ENCODE measurements around the gene DNAJB4. TPM values are rescaled to one million over a fixed set of nuclear protein-coding genes. Genes with fewer than 3 reads are reported as not detected.

Gene DNAJB4
- total and polyA plus RNA-seq, 2 of the 13 experiments (the other 11 are each of a cell fraction or from before 2014, with no cell fraction given): 4.4 to 18.6 TPM

- TF ChIP-seq, protein P1, sequence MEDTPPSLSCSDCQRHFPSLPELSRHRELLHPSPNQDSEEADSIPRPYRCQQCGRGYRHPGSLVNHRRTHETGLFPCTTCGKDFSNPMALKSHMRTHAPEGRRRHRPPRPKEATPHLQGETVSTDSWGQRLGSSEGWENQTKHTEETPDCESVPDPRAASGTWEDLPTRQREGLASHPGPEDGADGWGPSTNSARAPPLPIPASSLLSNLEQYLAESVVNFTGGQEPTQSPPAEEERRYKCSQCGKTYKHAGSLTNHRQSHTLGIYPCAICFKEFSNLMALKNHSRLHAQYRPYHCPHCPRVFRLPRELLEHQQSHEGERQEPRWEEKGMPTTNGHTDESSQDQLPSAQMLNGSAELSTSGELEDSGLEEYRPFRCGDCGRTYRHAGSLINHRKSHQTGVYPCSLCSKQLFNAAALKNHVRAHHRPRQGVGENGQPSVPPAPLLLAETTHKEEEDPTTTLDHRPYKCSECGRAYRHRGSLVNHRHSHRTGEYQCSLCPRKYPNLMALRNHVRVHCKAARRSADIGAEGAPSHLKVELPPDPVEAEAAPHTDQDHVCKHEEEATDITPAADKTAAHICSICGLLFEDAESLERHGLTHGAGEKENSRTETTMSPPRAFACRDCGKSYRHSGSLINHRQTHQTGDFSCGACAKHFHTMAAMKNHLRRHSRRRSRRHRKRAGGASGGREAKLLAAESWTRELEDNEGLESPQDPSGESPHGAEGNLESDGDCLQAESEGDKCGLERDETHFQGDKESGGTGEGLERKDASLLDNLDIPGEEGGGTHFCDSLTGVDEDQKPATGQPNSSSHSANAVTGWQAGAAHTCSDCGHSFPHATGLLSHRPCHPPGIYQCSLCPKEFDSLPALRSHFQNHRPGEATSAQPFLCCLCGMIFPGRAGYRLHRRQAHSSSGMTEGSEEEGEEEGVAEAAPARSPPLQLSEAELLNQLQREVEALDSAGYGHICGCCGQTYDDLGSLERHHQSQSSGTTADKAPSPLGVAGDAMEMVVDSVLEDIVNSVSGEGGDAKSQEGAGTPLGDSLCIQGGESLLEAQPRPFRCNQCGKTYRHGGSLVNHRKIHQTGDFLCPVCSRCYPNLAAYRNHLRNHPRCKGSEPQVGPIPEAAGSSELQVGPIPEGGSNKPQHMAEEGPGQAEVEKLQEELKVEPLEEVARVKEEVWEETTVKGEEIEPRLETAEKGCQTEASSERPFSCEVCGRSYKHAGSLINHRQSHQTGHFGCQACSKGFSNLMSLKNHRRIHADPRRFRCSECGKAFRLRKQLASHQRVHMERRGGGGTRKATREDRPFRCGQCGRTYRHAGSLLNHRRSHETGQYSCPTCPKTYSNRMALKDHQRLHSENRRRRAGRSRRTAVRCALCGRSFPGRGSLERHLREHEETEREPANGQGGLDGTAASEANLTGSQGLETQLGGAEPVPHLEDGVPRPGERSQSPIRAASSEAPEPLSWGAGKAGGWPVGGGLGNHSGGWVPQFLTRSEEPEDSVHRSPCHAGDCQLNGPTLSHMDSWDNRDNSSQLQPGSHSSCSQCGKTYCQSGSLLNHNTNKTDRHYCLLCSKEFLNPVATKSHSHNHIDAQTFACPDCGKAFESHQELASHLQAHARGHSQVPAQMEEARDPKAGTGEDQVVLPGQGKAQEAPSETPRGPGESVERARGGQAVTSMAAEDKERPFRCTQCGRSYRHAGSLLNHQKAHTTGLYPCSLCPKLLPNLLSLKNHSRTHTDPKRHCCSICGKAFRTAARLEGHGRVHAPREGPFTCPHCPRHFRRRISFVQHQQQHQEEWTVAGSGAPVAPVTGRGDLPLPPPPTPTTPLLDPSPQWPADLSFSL (CRISPR knock-in tag; IDR thresholded peaks at IDR 0.05): no peak
- TF ChIP-seq TBX2 (CRISPR knock-in tag; IDR thresholded peaks at IDR 0.05; ENCODE audit: borderline replicate concordance): peak; percentile 85; the same call in 1 of the 2 replicates
- no peak for TF ChIP-seq ZNF543 (CRISPR knock-in tag; IDR thresholded peaks at IDR 0.05)
- peak; percentile 83 for TF ChIP-seq CREB1 (IDR thresholded peaks at IDR 0.05)
- peak; percentile 76 for TF ChIP-seq CREB1 (CRISPR knock-in tag; IDR thresholded peaks at IDR 0.05)
- TF ChIP-seq CBFB (CRISPR knock-in tag; IDR thresholded peaks at IDR 0.05): 0 out of 2 replicates have a peak, but pooled peaks have one; percentile 50
- TF ChIP-seq, protein P2, sequence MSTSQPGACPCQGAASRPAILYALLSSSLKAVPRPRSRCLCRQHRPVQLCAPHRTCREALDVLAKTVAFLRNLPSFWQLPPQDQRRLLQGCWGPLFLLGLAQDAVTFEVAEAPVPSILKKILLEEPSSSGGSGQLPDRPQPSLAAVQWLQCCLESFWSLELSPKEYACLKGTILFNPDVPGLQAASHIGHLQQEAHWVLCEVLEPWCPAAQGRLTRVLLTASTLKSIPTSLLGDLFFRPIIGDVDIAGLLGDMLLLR (CRISPR knock-in tag; IDR thresholded peaks at IDR 0.05): no peak
- TF ChIP-seq, protein P3, sequence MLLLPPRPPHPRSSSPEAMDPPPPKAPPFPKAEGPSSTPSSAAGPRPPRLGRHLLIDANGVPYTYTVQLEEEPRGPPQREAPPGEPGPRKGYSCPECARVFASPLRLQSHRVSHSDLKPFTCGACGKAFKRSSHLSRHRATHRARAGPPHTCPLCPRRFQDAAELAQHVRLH (CRISPR knock-in tag; IDR thresholded peaks at IDR 0.05; ENCODE audit: borderline replicate concordance, low read depth): peak; percentile 75
- TF ChIP-seq ZNF614 (CRISPR knock-in tag; IDR thresholded peaks at IDR 0.05; ENCODE audit: borderline replicate concordance): no peak
Observed at GRCh38 chr1:77978969-77979876, 25.5 kb upstream of the DNAJB4 start, which contains the start of gene FUBP1 (continued).
